H9 (cell line): ENCODE data around the gene TFAP2A. TPM values are rescaled to one million over a fixed set of nuclear protein-coding genes. Genes with fewer than 3 reads are reported as not detected.

Source experiments
- DNase-seq: peaks from one replicate; pipeline ENCODE4 v3.0.0-alpha.2; 2017
- H2AFZ ChIP-seq: one replicate; pipeline ENCODE4 v1.6.1; 2013; ENCODE audit warnings: mild to moderate bottlenecking, low read length, control low read depth, moderate library complexity
- H2AK5ac ChIP-seq: 2 replicates; pipeline ENCODE4 v1.6.1; 2013; ENCODE audit warnings: low read length, control low read depth, mixed read lengths; ENCODE audit not compliant: insufficient read length
- H2BK120ac ChIP-seq: one replicate; pipeline ENCODE4 v1.6.1; 2013; ENCODE audit warnings: low read depth, mild to moderate bottlenecking, low read length, control low read depth, inconsistent platforms; ENCODE audit not compliant: poor library complexity, severe bottlenecking
- H2BK12ac ChIP-seq: 2 replicates; pipeline ENCODE4 v1.6.1; 2013; ENCODE audit warnings: low read length, control low read depth, mixed read lengths, low read depth; ENCODE audit not compliant: insufficient read length
- H2BK15ac ChIP-seq: 2 replicates; pipeline ENCODE4 v1.6.1; 2013; ENCODE audit warnings: low read depth, low read length, control low read depth
- H2BK20ac ChIP-seq: one replicate; pipeline ENCODE4 v1.6.1; 2013; ENCODE audit warnings: low read depth, mild to moderate bottlenecking, low read length, control low read depth, inconsistent platforms; ENCODE audit not compliant: poor library complexity, severe bottlenecking
- H2BK5ac ChIP-seq: 2 replicates; pipeline ENCODE4 v1.6.1; 2013; ENCODE audit warnings: low read length, control low read depth, mixed read lengths; ENCODE audit not compliant: insufficient read length
- H3K14ac ChIP-seq: 2 replicates; pipeline ENCODE4 v1.6.1; 2013; ENCODE audit warnings: low read length, control low read depth; ENCODE audit not compliant: insufficient read depth
- H3K18ac ChIP-seq: 2 replicates; pipeline ENCODE4 v1.6.1; 2013; ENCODE audit warnings: low read depth, mild to moderate bottlenecking, mixed read lengths, low read length, control low read depth; ENCODE audit not compliant: insufficient read length
- H3K23ac ChIP-seq: 2 replicates; pipeline ENCODE4 v1.6.1; 2013; ENCODE audit warnings: low read length, control low read depth, mixed read lengths, low read depth; ENCODE audit not compliant: insufficient read length
- H3K23me2 ChIP-seq: 2 replicates; pipeline ENCODE4 v1.6.1; 2013; ENCODE audit warnings: low read depth, mild to moderate bottlenecking, mixed read lengths, low read length, control low read depth; ENCODE audit not compliant: insufficient read length, poor library complexity, severe bottlenecking
- H3K27ac ChIP-seq: 2 replicates; pipeline ENCODE4 v1.5.1; 2013; ENCODE audit warnings: low read length, control low read depth, mixed read lengths, low read depth; ENCODE audit not compliant: insufficient read length
- H3K27me3 ChIP-seq: 2 replicates; pipeline ENCODE4 v1.6.1; 2013; ENCODE audit warnings: low read length, control low read depth, inconsistent platforms; ENCODE audit not compliant: insufficient read depth
- H3K4ac ChIP-seq: 2 replicates; pipeline ENCODE4 v1.6.1; 2013; ENCODE audit warnings: low read depth, mild to moderate bottlenecking, control low read depth, inconsistent platforms, low read length, moderate library complexity
- H3K4me1 ChIP-seq: 2 replicates; pipeline ENCODE4 v1.6.1; 2013; ENCODE audit warnings: low read length, control low read depth, inconsistent platforms; ENCODE audit not compliant: insufficient read depth
- H3K4me2 ChIP-seq: 2 replicates; pipeline ENCODE4 v1.6.1; 2013; ENCODE audit warnings: low read length, control low read depth, mixed read lengths; ENCODE audit not compliant: insufficient read length, insufficient read depth
- H3K56ac ChIP-seq: 2 replicates; pipeline ENCODE4 v1.6.1; 2013; ENCODE audit warnings: low read depth, mild to moderate bottlenecking, mixed read lengths, low read length, control low read depth; ENCODE audit not compliant: insufficient read length
- H3K79me1 ChIP-seq: 2 replicates; pipeline ENCODE4 v1.6.1; 2013; ENCODE audit warnings: low read depth, mild to moderate bottlenecking, moderate library complexity, low read length, control low read depth, inconsistent platforms; ENCODE audit not compliant: insufficient read depth, poor library complexity, severe bottlenecking
- H3K79me2 ChIP-seq: 2 replicates; pipeline ENCODE4 v1.6.1; 2013; ENCODE audit warnings: low read length, control low read depth, inconsistent platforms; ENCODE audit not compliant: insufficient read depth
- H3K9ac ChIP-seq: 2 replicates; pipeline ENCODE4 v1.6.1; 2013; ENCODE audit warnings: low read length, control low read depth, mixed read lengths; ENCODE audit not compliant: insufficient read length; ENCODE audit errors: extremely low read depth
- H3K9me3 ChIP-seq: one replicate; pipeline ENCODE4 v1.6.1; 2013; ENCODE audit warnings: low read depth, low read length, inconsistent platforms; ENCODE audit not compliant: control insufficient read depth
- H3T11ph ChIP-seq: one replicate; pipeline ENCODE4 v1.6.1; 2013; ENCODE audit warnings: mild to moderate bottlenecking, low read length, control low read depth, inconsistent platforms
- H4K20me1 ChIP-seq: one replicate; pipeline ENCODE4 v1.6.1; 2013; ENCODE audit not compliant: control insufficient read depth, insufficient read length, insufficient read depth
- H4K5ac ChIP-seq: 2 replicates; pipeline ENCODE4 v1.6.1; 2013; ENCODE audit warnings: low read depth, mild to moderate bottlenecking, mixed read lengths, low read length, control low read depth; ENCODE audit not compliant: insufficient read length
- H4K8ac ChIP-seq: replicated peaks from 2 replicates; pipeline ENCODE4 v1.6.1; 2013; ENCODE audit warnings: low read length, control low read depth, mixed read lengths, low read depth; ENCODE audit not compliant: insufficient read length
- H4K91ac ChIP-seq: 2 replicates; pipeline ENCODE4 v1.6.1; 2013; ENCODE audit warnings: low read depth, mild to moderate bottlenecking, moderate library complexity, mixed read lengths, low read length, control low read depth; ENCODE audit not compliant: insufficient read length
- H3K27ac Mint-ChIP-seq, 3 experiments: 2 replicates in 2 of 3; 3 replicates in 1 of 3; pipeline ENCODE4 v1.8.0; 2020 to 2021; ENCODE audit warnings: mixed read lengths in 3 of 3, mild to moderate bottlenecking in 1 of 3, moderate library complexity in 1 of 3
- H3K27me3 Mint-ChIP-seq: 2 replicates; pipeline ENCODE4 v1.8.0; 2021; ENCODE audit warnings: low read depth, mild to moderate bottlenecking, moderate library complexity, mixed read lengths
- H3K36me3 Mint-ChIP-seq, 3 experiments: 2 replicates in 2 of 3; 3 replicates in 1 of 3; pipeline ENCODE4 v1.8.0; 2020 to 2021; ENCODE audit warnings: low read depth in 3 of 3, mixed read lengths in 3 of 3; ENCODE audit not compliant: insufficient read depth in 1 of 3
- H3K4me1 Mint-ChIP-seq, 2 experiments: 2 replicates each; pipeline ENCODE4 v1.8.0; 2020; ENCODE audit warnings: mixed read lengths in 2 of 2
- H3K4me3 Mint-ChIP-seq, 2 experiments: 2 replicates in 1 of 2; 3 replicates in 1 of 2; pipeline ENCODE4 v1.8.0; 2020 to 2021; ENCODE audit warnings: mild to moderate bottlenecking in 2 of 2, mixed read lengths in 2 of 2, moderate library complexity in 1 of 2
- H3K9me3 Mint-ChIP-seq, 2 experiments: 2 replicates in 1 of 2; 3 replicates in 1 of 2; pipeline ENCODE4 v1.8.0; 2020; ENCODE audit warnings: mild to moderate bottlenecking in 2 of 2, mixed read lengths in 2 of 2, moderate library complexity in 1 of 2
- WGBS: extraction: QIAGEN DNeasy Blood & Tissue Kit; methylation state at CpG from one replicate; pipeline ENCODE4 v1.1.7; 2013; ENCODE audit warnings: missing lambda C conversion rate, low lambda C conversion rate, mixed read lengths; ENCODE audit not compliant: insufficient read length; ENCODE audit errors: extremely low coverage; 5-methylcytosine and 5-hydroxymethylcytosine counted together
- total RNA-seq: library from RNA; stranded (reverse); gene quantifications from 2 replicates; pipeline ENCODE4 v1.2.1, GENCODE V29; 2021
- TF ChIP-seq, protein P1 (sequence below): fragments of 200-600 bp; sonication (generic); conservative IDR thresholded peaks from 3 replicates; pipeline ENCODE4 v1.8.0; 2021; ENCODE audit warnings: antibody characterized with exemption, mild to moderate bottlenecking

TFAP2A gene
- total RNA-seq, 1 experiment from 2014 or later: 2.6 TPM

DNA sequence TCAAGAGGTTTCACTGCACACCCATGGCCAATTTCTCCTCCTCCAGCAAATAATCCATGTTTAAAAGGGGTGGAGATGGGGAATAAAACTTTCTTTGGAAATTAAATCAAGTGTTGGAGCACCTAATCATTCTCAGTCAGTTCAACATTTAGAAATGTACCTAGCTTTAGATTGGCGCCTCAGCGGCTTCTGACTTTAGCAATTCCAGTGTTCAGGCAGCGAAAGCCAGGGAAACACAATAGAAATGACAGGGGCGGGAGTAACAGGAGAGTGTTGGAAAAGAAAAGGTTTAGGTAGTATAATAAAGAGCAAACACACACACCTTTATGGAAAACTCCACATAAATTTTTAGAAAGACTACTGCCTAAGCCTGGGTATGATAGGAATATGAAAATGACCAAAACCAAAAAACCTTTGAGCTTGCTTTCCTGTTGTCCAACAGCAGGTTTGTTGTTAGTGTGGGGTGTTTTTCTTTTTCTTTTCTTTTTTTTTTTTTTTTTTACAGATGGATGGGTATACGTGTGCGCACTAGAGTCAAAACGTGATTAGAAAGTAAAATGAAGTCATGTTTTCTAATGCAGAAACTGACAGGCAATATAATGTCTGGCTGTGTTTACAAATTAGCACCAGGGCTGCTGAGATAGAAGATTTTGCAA, 7.7 kb downstream of the TFAP2A start:
- no peak overlapping the region for H3K4me2 ChIP-seq
- no peak overlapping the region for H3K18ac ChIP-seq
- peaks cover 95% of the 10 kb centered on the region for H3K27me3 Mint-ChIP-seq
- no peak overlapping the region for H2BK20ac ChIP-seq
- H3K9me3 ChIP-seq: no peaks in the 10 kb centered on the region
- peaks cover 49 to 68% of the 10 kb centered on the region in 2 experiments for H3K4me1 Mint-ChIP-seq
- no peak overlapping the region for H2BK120ac ChIP-seq
- no peak overlapping the region for H4K5ac ChIP-seq
- no peaks in the 10 kb centered on the region for H3K79me1 ChIP-seq
- no peak overlapping the region for H3K23ac ChIP-seq
- H3K23me2 ChIP-seq: peaks cover 20% of the 10 kb centered on the region
- no CpG with 5 or more reads among the region's 7 CpGs for WGBS
- no peak overlapping the region for H2BK5ac ChIP-seq
- peaks cover 0 to 13% of the 10 kb centered on the region in 2 experiments; a peak in 2 of 5 replicates for H3K9me3 Mint-ChIP-seq
- H3K36me3 Mint-ChIP-seq: peaks cover 0 to 4% (median 0%) of the 10 kb centered on the region in 3 experiments; a peak in 1 of 7 replicates
- H3K27ac ChIP-seq: no peak overlapping the region
- H3K79me2 ChIP-seq: no peaks in the 10 kb centered on the region
- H2BK15ac ChIP-seq: no peak overlapping the region
- no peak for DNase-seq
- no peak overlapping the region for H4K8ac ChIP-seq
- H3K56ac ChIP-seq: no peak overlapping the region
- no peak overlapping the region for H2AFZ ChIP-seq
- H3K14ac ChIP-seq: no peak overlapping the region
- no peak overlapping the region for H4K91ac ChIP-seq
- no peak overlapping the region for H3K4me3 Mint-ChIP-seq
- no peak overlapping the region for H2AK5ac ChIP-seq
- H3K4me1 ChIP-seq: peaks cover 6% of the 10 kb centered on the region; the same call in 1 of the 2 replicates
- no peak overlapping the region for H3K27ac Mint-ChIP-seq
- no peak overlapping the region for H2BK12ac ChIP-seq
- no peak overlapping the region for H3K9ac ChIP-seq
- peaks cover 64% of the 10 kb centered on the region for H3K27me3 ChIP-seq
- no peak overlapping the region for H3T11ph ChIP-seq
- no peaks in the 10 kb centered on the region for H4K20me1 ChIP-seq
- no peak overlapping the region for H3K4ac ChIP-seq
- TF ChIP-seq, protein P1, sequence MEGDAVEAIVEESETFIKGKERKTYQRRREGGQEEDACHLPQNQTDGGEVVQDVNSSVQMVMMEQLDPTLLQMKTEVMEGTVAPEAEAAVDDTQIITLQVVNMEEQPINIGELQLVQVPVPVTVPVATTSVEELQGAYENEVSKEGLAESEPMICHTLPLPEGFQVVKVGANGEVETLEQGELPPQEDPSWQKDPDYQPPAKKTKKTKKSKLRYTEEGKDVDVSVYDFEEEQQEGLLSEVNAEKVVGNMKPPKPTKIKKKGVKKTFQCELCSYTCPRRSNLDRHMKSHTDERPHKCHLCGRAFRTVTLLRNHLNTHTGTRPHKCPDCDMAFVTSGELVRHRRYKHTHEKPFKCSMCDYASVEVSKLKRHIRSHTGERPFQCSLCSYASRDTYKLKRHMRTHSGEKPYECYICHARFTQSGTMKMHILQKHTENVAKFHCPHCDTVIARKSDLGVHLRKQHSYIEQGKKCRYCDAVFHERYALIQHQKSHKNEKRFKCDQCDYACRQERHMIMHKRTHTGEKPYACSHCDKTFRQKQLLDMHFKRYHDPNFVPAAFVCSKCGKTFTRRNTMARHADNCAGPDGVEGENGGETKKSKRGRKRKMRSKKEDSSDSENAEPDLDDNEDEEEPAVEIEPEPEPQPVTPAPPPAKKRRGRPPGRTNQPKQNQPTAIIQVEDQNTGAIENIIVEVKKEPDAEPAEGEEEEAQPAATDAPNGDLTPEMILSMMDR: no peak
